MM.1S (cell line): ENCODE data around the gene ASXL1.

Experiments used
- CTCF ChIP-seq: fragments of 300-600 bp; sonication (generic); IDR thresholded peaks from 2 replicates; pipeline ENCODE4 v1.5.1; 2016; ENCODE audit warnings: antibody characterized with exemption, low read length, mixed read lengths
- EZH2 ChIP-seq: fragments of 300-600 bp; sonication (generic); optimal IDR thresholded peaks from 2 replicates; pipeline ENCODE3; 2017; ENCODE audit warnings: low read depth, mild to moderate bottlenecking, antibody characterized with exemption, low read length, mixed read lengths

GRCh38 chr20:32440069-32440757 lies 82.1 kb downstream of the ASXL1 start:
- TF ChIP-seq EZH2, result no peak
- TF ChIP-seq CTCF, result no peak
